ENCODE measurements around the gene GAB1. TPM values are rescaled to one million over a fixed set of nuclear protein-coding genes. Genes with fewer than 3 reads are reported as not detected.

GAB1 gene
- polyA plus RNA-seq, 3 donors, result 44.5 to 56.1 (median 49.3) TPM

DNA sequence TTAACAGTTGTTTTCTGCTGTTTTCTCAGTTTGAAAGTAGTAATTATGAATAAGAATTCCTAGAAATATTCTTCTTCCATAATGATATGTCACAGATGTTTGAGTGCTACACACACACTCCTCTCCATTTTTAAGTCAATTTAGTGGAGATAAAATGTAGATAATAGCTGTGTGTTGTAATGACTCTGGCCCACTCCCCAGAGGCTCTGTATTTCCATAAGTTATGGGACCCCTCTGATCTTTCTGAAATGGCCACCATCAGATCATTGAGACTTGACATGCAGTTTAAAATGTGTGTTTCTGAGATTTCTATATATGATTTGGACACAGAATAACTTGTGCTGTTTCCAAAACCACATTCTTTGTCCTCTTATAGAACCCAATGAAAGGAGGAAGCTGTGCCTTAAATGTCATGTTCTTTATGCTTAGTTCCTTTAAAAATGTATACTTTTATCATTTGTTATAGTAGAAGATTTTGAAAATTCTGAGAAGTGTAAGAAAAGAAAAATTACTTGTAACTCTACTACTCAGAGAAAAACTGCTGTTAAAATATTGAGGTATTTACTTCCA, 46.4 kb downstream of the GAB1 start:
- DNase-seq (ENCODE audit: low read depth in 3 of 3, low spot score in 2 of 3), result no peak

DNA sequence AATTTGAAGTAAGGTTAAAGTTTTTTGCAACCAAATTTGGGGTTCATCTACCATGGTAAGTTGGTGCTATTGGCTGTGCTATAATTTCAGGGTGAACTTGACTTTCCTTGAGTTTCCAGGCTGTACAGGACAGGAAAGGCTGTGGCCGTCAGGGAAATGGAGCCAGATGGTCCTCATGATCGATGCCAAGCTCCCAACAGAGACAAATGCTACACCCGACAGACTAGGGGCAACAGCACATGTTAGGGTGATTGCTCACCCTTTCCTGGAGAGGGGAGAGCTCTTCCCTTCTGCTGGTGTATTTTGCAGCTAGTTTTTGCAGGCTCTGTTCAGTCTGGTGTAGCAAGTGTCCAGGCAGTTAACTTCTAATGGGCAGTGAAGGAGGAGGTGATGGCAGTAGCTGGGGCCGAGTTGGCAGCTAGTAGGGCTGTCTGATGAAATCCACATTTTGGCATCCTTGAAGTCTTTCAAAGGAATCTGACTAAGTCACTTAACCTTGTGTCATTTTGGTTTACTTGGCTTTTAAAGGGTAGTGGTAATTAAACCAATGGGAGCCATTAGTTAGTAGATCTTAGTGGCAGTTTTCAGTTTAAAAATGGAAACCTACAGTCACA, 47.8 kb downstream of the GAB1 start:
- no peak for DNase-seq (ENCODE audit: low read depth in 3 of 3, low spot score in 2 of 3)

DNA sequence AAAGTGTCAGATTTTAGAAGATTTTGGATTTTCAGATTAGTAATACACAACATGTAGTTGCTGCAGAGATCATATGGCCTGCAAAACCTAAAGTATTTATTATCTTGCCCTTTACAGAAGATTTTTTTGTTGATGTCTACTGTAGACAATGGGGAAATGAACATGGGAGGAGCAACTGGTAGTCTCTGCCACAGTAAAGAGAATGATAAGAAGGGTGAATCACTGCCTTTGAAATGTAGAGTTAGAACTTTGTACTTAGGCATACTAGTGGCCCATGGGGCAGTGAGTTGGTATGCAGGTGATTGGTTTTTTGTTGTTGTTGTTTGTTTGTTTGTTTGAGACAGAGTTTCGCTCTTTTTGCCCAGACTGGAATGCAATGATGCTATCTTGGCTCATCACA, 50.1 kb downstream of the GAB1 start:
- no peak for DNase-seq (ENCODE audit: low read depth in 3 of 3, low spot score in 2 of 3)

DNA sequence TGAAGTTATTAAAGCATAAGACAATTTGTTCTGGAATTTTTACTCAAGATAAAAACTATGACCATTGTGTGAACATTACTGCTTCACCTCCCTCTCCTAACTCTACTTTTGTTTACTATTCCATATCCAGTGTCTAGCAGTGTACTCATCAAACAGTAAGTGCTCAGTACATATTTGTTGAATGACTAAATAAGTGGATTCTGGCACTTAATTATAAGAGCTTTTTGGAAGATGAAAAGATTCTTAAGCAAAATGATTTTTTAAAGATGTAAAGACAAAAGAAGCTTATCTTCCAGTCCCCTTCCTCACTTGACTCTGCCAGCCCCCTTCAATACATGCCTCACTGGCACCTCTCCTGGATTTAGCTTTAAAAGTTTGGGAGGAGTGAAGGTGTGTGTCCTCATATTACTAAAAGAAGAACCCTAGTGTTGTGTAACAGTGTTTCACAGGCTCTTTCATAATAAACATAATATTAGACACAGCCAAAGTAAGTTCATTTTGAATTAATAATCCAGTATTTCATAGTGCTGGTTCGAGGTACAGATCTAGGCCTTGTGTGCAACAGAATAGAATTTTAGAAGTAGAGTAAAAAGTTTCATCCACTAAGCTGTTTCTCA, 53.0 kb downstream of the GAB1 start:
- DNase-seq (ENCODE audit: low read depth in 3 of 3, low spot score in 2 of 3), result no peak

DNA sequence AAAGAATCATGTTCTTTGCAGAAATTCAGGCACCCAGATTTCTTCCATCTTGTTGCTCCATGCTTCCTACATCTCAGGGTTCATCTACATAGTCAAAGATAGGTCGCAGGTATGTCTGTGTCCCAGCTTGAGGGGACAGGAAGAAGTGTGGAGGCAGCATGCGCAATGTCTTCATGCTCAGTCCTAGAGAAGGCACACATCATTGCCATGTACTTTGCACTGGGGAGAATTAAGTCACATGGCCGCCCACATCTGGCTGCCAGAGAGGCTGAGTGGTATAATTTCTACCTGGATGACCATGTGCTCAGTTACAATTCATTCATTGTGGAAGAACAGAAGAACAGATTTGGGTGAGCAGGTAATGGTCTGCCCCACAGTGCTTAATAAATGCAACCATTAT, 54.1 kb downstream of the GAB1 start:
- DNase-seq (ENCODE audit: low read depth in 3 of 3, low spot score in 2 of 3), result no peak

DNA sequence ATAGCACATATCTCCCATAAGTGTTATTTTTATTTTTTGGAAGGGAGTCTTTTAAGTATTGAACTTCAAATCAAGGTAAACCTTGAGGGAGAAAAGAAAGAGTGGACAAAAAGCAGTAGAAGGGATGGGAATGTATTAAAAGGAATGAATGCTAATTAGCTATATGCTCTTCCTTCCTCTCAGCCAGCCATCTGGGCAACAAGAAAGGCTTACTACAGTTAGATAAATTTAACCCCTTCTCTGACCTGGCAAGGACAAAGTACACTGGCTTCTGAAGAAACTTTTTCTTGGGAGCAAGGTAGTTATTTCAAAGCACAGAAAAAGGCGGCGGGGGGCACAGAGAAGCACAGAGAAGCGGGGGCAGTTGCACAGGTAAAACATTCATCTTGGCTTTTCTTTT, 54.6 kb downstream of the GAB1 start:
- no peak for DNase-seq (ENCODE audit: low read depth in 3 of 3, low spot score in 2 of 3)

DNA sequence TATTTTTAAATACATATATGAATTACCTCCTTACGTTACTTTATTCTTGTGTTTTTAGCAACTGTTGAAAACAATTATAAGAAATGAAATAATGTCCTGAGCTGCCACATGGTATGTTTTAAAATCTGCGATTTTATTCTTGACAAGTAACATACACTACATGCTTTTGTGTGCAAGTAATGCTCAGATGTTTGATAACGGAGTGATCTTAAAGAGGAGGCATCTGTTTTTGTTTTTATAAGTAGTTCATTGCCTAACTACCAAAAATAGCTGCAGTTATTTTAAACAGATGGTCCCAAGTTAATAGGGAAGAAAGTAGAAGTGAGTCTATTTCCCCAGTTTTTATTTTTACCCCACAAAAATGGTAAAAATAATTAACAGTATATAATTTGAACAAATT, 55.2 kb downstream of the GAB1 start:
- DNase-seq (ENCODE audit: low read depth in 3 of 3, low spot score in 2 of 3), result no peak

DNA sequence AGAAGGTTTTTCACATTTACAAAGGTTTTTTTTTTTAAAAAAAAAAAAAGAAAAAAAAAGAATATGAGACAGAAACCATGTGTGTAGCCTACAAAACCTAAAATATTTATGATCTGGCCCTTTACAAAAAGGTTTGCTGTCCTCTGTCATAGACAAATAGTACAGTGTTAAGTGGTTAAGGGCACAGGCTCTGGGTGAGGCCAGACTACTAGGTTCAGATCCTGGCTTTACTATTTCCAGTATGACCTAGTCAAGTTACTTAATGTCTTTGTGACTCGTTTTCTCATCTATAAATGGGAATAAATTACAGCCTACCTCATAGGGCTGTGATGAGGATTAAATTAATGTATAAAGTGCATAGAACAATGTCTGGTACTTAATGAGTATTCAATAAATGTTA, 56.5 kb downstream of the GAB1 start:
- DNase-seq (ENCODE audit: low read depth in 3 of 3, low spot score in 2 of 3), result no peak

DNA sequence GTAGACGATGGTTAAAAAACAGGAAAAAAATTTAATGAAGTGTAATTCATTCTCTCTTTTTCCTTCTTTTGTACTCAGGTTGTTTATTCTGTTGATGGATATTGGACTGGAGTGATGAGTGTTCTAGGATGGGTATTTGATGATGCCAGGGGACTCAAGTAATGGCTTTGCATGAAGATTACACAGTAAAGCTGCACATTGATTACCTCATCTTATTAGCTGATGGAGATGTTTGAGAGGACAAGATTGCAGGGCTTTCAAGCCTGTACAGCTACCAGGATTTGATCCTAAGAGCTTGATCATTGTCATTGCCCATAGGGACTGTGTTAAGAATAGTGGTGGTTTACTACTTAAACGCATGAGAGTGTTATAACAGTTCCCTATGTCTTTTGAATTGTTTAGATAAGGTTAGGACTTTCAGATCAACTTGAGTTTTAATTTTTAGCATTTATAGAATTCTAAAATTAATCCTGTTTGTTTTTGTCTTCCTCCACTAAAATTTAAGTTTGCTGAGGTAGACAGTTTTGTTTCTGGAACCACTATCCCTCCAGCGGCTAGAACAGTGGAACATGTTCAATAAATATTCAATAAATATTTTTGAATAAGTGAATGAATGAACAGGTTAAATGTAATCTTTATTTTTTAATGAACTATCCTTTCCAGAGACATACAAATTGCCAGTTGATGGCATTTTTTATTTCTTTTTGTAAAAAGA, 58.2 kb downstream of the GAB1 start:
- DNase-seq (ENCODE audit: low read depth in 3 of 3, low spot score in 2 of 3), result no peak

DNA sequence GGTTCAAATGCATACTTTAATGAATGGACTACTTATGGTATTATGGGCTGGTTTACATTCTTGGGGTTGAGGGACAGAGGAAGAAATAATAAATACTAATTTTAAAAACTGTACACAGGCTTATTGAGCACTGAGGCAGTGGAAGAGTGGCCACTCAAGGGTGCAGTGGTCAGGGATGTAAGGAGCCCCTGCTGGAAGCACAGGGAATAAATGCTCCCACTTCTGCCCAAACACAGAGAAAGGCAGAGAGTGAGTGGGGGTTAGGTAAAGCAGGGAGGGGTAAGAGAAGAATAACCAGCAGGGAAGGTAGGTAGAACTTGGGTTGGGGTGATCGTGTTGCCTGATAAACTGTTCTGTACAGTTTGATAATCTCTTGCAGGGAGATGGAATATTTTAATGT, 60.0 kb downstream of the GAB1 start:
- no peak for DNase-seq (ENCODE audit: low read depth in 3 of 3, low spot score in 2 of 3)

DNA sequence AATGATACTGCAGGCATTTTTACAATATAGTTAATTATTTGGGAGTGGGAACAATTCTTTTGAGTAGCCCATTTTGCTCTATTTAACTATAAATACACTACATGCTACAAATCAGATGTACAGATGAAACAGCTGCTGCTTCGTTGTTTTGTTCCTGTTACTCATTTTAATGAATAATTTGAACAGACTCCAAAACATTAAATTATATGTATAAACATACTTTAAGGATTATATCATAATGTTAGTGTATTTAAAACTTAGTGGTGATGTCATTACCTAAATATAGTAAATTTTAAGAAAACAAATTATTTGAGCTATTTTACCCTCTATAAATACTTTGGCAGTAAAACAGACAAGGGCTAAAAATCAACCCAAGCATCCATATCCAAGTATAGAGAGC, 60.7 kb downstream of the GAB1 start:
- no peak for DNase-seq (ENCODE audit: low read depth in 3 of 3, low spot score in 2 of 3)

DNA sequence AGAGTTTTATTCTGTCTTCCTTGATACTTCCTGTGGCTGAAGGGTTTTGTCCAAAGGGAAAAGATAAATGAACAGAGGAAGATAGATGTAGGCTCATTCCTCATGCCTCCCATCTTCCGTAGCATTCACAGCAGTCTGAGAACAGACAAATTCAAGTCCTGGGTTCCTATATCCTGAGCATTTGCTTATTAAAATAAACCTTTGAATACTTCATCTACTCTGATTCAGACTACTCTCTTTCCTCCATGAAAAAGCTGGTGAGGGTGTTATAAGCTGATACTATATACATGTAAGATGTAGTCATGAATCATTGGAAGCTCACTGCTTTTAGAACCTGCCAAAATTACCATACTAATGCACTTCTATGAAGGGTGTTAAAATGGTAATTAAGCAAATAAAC, 61.2 kb downstream of the GAB1 start:
- no peak for DNase-seq (ENCODE audit: low read depth in 3 of 3, low spot score in 2 of 3)

DNA sequence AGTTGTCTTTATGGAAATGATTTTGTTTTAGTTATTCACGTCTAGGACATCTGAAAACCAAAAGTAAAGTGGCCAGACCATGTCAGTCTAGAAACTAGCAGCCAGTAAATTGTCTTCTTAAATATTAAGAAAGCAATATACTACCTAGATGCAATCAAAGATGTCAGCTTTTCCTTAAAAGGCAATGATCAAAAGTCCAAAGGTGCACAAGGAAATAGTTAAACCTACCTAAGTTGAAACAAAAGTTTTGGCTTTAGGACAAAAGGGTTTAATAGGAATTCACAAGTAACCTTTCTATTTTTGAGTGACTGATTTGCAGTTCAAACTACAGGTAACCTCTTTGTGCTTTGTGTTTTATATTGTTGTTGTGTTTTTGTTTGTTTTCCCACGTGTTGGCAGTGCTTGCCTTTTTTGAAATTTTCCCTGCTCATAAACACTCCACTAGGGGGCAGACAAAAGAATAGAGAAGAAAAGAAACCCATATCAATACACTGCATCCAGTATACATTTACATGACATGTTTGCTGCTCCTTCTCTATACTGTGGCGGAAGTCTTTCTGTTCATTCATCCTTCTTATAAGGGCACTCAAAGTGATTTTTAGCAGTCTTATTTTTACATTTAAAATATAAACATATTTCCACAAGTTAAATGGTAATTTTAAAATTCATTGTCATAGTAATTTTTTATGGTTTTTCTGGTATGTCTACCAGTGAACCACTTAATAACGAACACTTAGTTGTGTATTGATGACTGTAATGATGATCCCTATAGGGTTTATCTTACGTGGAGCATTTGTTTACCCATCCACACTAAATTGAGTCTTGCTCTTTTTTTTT, 62.7 kb downstream of the GAB1 start:
- no peak for DNase-seq (ENCODE audit: low read depth in 3 of 3, low spot score in 2 of 3)

DNA sequence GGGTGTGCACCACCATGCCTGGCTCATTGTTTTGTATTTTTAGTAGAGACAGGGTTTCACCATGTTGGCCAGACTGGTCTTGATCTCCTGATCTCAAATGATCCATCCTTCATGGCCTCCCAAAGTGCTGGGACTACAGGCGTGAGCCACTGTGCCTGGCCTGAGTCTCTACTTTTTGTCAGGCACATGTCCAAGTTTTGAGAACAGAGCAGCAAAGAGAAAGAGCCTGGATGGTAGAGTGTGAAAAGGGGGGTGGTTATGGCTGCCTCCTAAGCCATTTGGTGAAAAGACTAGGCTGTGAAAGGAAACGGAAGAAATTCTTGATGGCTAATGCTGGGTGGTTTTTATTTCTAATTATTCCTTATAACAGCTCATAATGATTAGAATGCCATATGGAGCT, 63.4 kb downstream of the GAB1 start:
- no peak for DNase-seq (ENCODE audit: low read depth in 3 of 3, low spot score in 2 of 3)

DNA sequence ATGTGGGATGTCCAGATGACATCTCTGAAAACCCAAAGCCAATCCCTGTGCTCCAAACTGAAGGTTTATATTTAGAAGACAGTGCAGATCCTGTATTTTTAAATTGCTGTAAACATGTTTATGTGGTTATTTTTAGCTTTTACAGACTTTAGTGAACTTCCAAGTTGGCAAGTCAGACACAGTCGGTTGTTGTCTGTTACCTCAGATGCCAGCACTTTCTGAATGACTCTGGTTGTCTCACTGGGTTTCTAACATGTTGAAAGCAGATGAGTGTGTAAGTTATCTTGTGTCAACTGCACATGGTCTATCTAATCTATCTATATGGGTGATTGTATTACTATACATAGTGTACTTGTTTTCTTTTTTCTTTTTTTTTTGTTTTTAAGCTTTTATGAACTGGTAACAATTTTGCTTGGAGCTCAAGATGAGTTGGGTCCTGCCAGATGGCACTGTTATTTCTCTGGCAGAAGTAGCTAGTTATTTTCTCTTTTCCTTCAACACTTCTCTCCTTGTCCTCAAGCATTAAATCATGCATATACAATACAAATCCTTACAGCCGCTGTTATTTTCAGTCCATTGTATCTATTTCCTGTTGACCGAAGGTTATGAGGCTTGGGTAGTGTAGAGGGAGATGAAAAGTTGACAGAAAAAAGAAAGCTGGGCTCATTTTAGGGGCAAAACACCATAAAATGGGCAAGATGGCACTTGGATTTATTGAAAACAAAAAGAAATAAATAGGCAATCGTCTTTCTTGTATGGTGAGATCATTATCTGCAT, 66.3 kb downstream of the GAB1 start:
- DNase-seq (ENCODE audit: low read depth in 3 of 3, low spot score in 2 of 3), result no peak

DNA sequence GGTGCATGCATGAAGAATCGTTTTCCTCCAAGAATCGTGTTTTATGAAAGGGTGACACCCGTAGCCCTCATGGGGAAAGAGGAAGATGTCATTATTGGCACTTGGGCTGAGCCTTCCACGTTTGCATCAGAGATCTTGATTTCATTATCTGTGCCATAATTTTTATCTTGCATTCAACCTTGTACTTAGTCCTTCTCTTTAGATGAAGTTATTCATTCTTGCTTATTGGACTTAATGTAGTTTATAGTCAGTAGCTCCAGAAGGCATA, 66.8 kb downstream of the GAB1 start:
- DNase-seq (ENCODE audit: low read depth in 3 of 3, low spot score in 2 of 3), result no peak

DNA sequence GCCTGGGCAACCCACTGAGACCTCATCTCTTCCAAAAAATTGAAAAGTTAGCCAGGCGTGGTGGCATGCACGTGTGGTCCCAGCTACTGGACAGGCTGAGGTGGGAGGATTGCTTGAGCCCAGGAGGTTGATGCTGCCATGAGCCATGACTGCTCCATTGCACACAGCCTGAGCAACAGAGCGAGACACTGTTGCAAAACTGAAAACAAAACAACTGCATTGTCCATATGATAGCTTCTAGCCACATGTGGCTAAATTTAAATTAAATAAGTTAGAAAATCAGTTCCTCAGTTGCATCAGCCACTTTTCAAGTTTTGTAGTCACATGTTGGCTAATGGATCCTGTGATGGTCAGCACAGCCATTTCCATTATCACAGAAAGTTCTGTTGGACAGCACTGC, 67.9 kb downstream of the GAB1 start:
- DNase-seq (ENCODE audit: low read depth in 3 of 3, low spot score in 2 of 3), result no peak

DNA sequence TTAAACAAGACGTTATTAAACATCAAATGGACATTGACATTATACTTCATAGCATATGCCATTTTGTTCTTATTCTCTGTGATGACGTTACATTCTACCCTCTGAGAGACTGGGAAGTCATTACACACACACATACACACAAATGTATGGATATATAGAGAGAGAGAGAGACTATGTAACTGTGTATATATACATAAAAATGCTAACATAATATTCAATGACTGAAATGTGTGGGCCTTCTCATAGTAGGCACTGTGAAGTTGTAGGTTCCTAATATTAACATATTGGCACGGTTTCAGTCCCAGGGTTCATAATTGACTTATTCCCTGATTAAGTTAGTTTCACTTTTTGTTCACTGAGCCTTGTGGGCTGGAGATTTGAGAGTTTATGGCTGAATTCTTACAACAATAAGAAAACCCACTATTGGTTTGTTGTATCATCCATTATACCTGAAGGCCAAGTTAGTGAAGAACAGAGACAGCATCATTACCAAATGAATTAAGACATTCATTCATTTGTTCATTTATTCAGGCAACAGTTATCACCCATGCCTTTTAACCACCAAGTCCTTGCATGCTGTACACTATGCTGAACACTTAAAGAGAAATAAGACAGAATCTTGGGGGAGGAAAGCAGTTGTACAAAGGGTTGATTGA, 68.5 kb downstream of the GAB1 start:
- no peak for DNase-seq (ENCODE audit: low read depth in 3 of 3, low spot score in 2 of 3)

DNA sequence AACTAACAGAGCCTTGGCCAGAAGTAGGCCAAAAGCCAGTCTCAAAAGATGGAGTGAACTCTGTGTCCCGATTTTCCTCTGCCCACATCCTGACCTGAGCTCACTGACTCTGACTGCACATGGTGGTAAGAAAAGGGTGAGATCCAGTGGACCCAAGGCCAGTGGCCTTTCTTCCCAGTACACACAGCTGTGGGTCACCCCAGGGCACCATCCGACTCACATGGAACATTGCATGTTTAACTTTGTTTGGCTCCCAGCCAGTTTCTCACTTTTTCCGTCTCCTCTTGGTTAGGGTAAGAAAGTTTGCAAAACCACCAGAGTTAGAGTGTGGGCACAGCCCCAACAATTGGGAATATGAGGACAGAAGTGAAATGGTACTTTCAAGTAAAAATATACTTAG, 69.8 kb downstream of the GAB1 start:
- no peak for DNase-seq (ENCODE audit: low read depth in 3 of 3, low spot score in 2 of 3)

DNA sequence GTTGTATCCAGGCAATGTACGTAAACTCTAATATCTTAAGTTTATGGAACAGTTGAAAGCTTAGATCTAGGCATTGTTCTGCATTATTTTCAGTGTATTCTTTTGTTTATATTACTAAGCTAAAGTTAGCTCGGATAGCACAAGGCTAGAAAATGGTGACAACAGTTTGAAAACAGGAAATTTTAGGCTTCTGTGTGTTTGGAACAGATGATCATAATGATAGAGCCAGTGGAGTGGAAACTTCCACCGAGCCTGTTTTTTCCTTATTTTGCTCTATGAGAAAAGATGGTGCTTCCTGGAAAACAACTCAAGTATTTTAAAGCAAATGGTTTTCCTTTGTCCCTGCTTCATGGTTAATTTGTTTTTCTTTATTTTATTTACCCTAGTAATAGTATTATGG, 70.8 kb downstream of the GAB1 start:
- no peak for DNase-seq (ENCODE audit: low read depth in 3 of 3, low spot score in 2 of 3)

Data from right renal cortex interstitium (tissue), 3 donors.